Sigmoid colon (tissue), 7 donors: ENCODE data around the gene INCA1. TPM values are rescaled to one million over a fixed set of nuclear protein-coding genes. Genes with fewer than 3 reads are reported as not detected.

ENCODE experiments used
- DNase-seq: peaks from one replicate; pipeline ENCODE4 v3.0.0-alpha.2; 2019
- H3K27ac ChIP-seq, 4 donors: fragments of 200-600 bp; sonication (generic); one replicate each; pipeline ENCODE4 v1.5.1; 2016 to 2019; ENCODE audit warnings: mild to moderate bottlenecking in 1 of 4
- H3K27me3 ChIP-seq, 3 donors: fragments of 200-600 bp; sonication (generic); one replicate each; pipeline ENCODE4 v1.5.1; 2019; ENCODE audit warnings: mild to moderate bottlenecking in 1 of 3
- H3K36me3 ChIP-seq, 4 donors: fragments of 200-600 bp; sonication (generic); one replicate each; pipeline ENCODE4 v1.5.1; 2016 to 2019
- H3K4me1 ChIP-seq, 4 donors: fragments of 200-600 bp; sonication (generic); one replicate each; pipeline ENCODE4 v1.5.1; 2017 to 2019
- H3K4me3 ChIP-seq, 4 donors: fragments of 200-600 bp; sonication (generic); one replicate each; pipeline ENCODE4 v1.5.1; 2017 to 2019; ENCODE audit warnings: mild to moderate bottlenecking in 2 of 4, moderate library complexity in 1 of 4
- H3K9me3 ChIP-seq, 4 donors: fragments of 200-600 bp in 3 of 4; sonication (generic) in 3 of 4; one replicate each; pipeline versions ENCODE4 v1.5.1 to v1.6.1; 2013 to 2019
- CTCF ChIP-seq, 4 experiments: fragments of 450-650 bp in 3 of 4; fragments of 200-600 bp in 1 of 4; IDR thresholded peaks; one replicate each; pipeline ENCODE4 v1.5.1; 2016 to 2019; ENCODE audit warnings: antibody characterized with exemption in 4 of 4, mild to moderate bottlenecking in 3 of 4, moderate library complexity in 2 of 4
- EP300 ChIP-seq, 4 donors: sonication (generic); formaldehyde crosslinking; IDR thresholded peaks; one replicate each; pipeline ENCODE4 v1.6.1; 2017; ENCODE audit warnings: antibody characterized with exemption in 4 of 4
- POLR2A ChIP-seq, 2 donors: fragments of 450-650 bp; IDR thresholded peaks; one replicate each; pipeline ENCODE4 v1.6.1; 2016; ENCODE audit warnings: antibody characterized with exemption in 2 of 2, mild to moderate bottlenecking in 2 of 2, moderate library complexity in 2 of 2
- POLR2AphosphoS5 ChIP-seq, 4 donors: sonication (generic); formaldehyde crosslinking; IDR thresholded peaks; one replicate each; pipeline ENCODE4 v1.6.1; 2017; ENCODE audit warnings: antibody characterized with exemption in 4 of 4
- WGBS, 2 donors: extraction: QIAGEN DNeasy Blood & Tissue Kit; methylation state at CpG; one replicate each; pipeline ENCODE4 v1.1.7; 2013; 5-methylcytosine and 5-hydroxymethylcytosine counted together
- intact Hi-C: fragments of 100-400 bp; cut with DNase I; formaldehyde crosslinking; loops from one replicate; pipeline ENCODE4 v1.15.1; 2023
- polyA plus RNA-seq, 3 donors: library from polyadenylated mRNA; stranded (reverse); fragments of 200-250 nt; gene quantifications; one replicate each; pipeline ENCODE4 v1.2.3, GENCODE V29; 2013
- total RNA-seq, 4 donors: library from RNA; depleted of rRNA; stranded (reverse); fragments of >200 nt; gene quantifications; one replicate each; pipeline ENCODE4 v1.1.0, GENCODE V29; 2016
- donor health status: healthy with polysubstance abuse.
- donor health status: Bipolar disorder and iron deficiency.
- donor health status: healthy.

The INCA1 gene
- total and polyA plus RNA-seq, 7 donors: 0.36 to 3.6 (median 2.2) TPM

GRCh38 chr17:4949321-4950074, 47.8 kb downstream of the INCA1 start:
- WGBS, 2 donors: 1% methylated on average over 75 of the region's 75 CpGs
- intact Hi-C loops: loop anchor here (1.0 kb wide), 1 partner anchor 18 kb away; the partner anchor contains the start of gene SPAG7
- peak overlapping the region; percentile 98 to 100 (median 99) for H3K27ac ChIP-seq
- DNase-seq: peak; percentile 89
- peak overlapping the region; percentile 80 to 99 (median 96) for H3K4me3 ChIP-seq
- TF ChIP-seq POLR2AphosphoS5 (IDR thresholded peaks at IDR 0.05) (peak in 2 of 4 donors; percentile 40 to 42), CTCF (IDR thresholded peaks at IDR 0.05) (no peak), POLR2A (IDR thresholded peaks at IDR 0.05) (no peak), EP300 (IDR thresholded peaks at IDR 0.05) (no peak)
- no peaks in the 10 kb centered on the region for H3K9me3 ChIP-seq
- no peaks in the 10 kb centered on the region for H3K27me3 ChIP-seq
- H3K4me1 ChIP-seq: peaks cover 0 to 52% (median 38%) of the 10 kb centered on the region in 4 donors
- peaks cover 5 to 23% (median 16%) of the 10 kb centered on the region in 4 donors for H3K36me3 ChIP-seq

GRCh38 chr17:4948931-4949320, 48.4 kb downstream of the INCA1 start:
- peak overlapping the region; percentile 80 to 99 (median 96) for H3K4me3 ChIP-seq
- H3K9me3 ChIP-seq: no peaks in the 10 kb centered on the region
- peaks cover 0 to 55% (median 43%) of the 10 kb centered on the region in 4 donors for H3K4me1 ChIP-seq
- peak overlapping the region; percentile 98 to 100 (median 99) for H3K27ac ChIP-seq
- intact Hi-C loops: loop anchor here (1.0 kb wide), 1 partner anchor 18 kb away; the partner anchor contains the start of gene SPAG7
- WGBS, 2 donors: 1% methylated on average over 40 of the region's 40 CpGs
- H3K36me3 ChIP-seq: peaks cover 9 to 29% (median 19%) of the 10 kb centered on the region in 4 donors
- TF ChIP-seq POLR2A (IDR thresholded peaks at IDR 0.05) (peak; percentile 22 to 29), EP300 (IDR thresholded peaks at IDR 0.05) (no peak), CTCF (IDR thresholded peaks at IDR 0.05) (no peak), POLR2AphosphoS5 (IDR thresholded peaks at IDR 0.05) (peak; percentile 27 to 83 (median 60))
- no peaks in the 10 kb centered on the region for H3K27me3 ChIP-seq
- DNase-seq: peak; percentile 92

GRCh38 chr17:4948166-4948930, 49.0 kb downstream of the INCA1 start, which contains the start of gene PFN1:
Gene PFN1 (minus strand): TSS chr17:4948530. CDS start chr17:4948394, 136 bp downstream.
- H3K9me3 ChIP-seq: no peaks in the 10 kb centered on the region
- H3K36me3 ChIP-seq: peaks cover 12 to 34% (median 23%) of the 10 kb centered on the region in 4 donors
- TF ChIP-seq POLR2A (IDR thresholded peaks at IDR 0.05) (peak; percentile 73 to 80), CTCF (IDR thresholded peaks at IDR 0.05) (no peak), POLR2AphosphoS5 (IDR thresholded peaks at IDR 0.05) (peak; percentile 56 to 90 (median 81)), EP300 (IDR thresholded peaks at IDR 0.05) (no peak)
- peaks cover 0 to 55% (median 44%) of the 10 kb centered on the region in 4 donors for H3K4me1 ChIP-seq
- H3K27me3 ChIP-seq: no peaks in the 10 kb centered on the region
- intact Hi-C loops: no loop called here
- peak; percentile 96 for DNase-seq
- peak within 1 kb of the TSS; percentile 98 to 100 (median 99) for H3K27ac ChIP-seq
- peak within 1 kb of the TSS; percentile 80 to 99 (median 96) for H3K4me3 ChIP-seq
- 0% methylated on average over 59 of the region's 59 CpGs for WGBS, 2 donors

- Histone ChIP-seq H3K36me3 (peaks cover 16 to 41% (median 30%) of the 10 kb centered on the region in 4 donors), H3K4me1 (peaks cover 0 to 57% (median 46%) of the 10 kb centered on the region in 4 donors), H3K27me3 (no peaks in the 10 kb centered on the region), H3K9me3 (no peaks in the 10 kb centered on the region), H3K4me3 (peak overlapping the region; percentile 80 to 99 (median 96)), H3K27ac (peak overlapping the region; percentile 98 to 100 (median 99))
- 0 to 1% methylated on average over 56 of the region's 56 CpGs for WGBS, 2 donors
- intact Hi-C loops: no loop called here
- peak; percentile 82 for DNase-seq
- TF ChIP-seq EP300 (IDR thresholded peaks at IDR 0.05) (no peak), CTCF (IDR thresholded peaks at IDR 0.05) (no peak), POLR2AphosphoS5 (IDR thresholded peaks at IDR 0.05) (peak; percentile 26 to 59 (median 46)), POLR2A (IDR thresholded peaks at IDR 0.05) (no peak)
Observed at GRCh38 chr17:4947411-4948165, 49.7 kb downstream of the INCA1 start.
